GM12878 (cell line): ENCODE measurements around the gene PLEKHA6. TPM values are rescaled to one million over a fixed set of nuclear protein-coding genes. Genes with fewer than 3 reads are reported as not detected.

ENCODE experiments used
- ATF2 ChIP-seq: IDR thresholded peaks from 2 replicates; pipeline ENCODE4 v1.6.1; 2012; ENCODE audit warnings: low read length, inconsistent platforms
- CBX5 ChIP-seq: sonication (generic); IDR thresholded peaks from 2 replicates; pipeline ENCODE4 v1.6.1; 2016; ENCODE audit warnings: low read depth, moderate library complexity, mild to moderate bottlenecking, inconsistent platforms
- FOXM1 ChIP-seq: IDR thresholded peaks from 2 replicates; pipeline ENCODE4 v1.6.1; 2012; ENCODE audit warnings: low read depth, mild to moderate bottlenecking, inconsistent platforms, low read length, moderate library complexity
- KDM1A ChIP-seq: fragments of 200-600 bp; sonication (generic); IDR thresholded peaks from 2 replicates; pipeline ENCODE4 v1.6.1; 2016; ENCODE audit warnings: borderline replicate concordance
- MLLT1 ChIP-seq: fragments of 450-650 bp; IDR thresholded peaks from 2 replicates; pipeline ENCODE4 v1.6.1; 2016; ENCODE audit warnings: mild to moderate bottlenecking
- NFYB ChIP-seq: IDR thresholded peaks from 2 replicates; pipeline ENCODE4 v1.6.1; 2011; ENCODE audit warnings: low read depth, mild to moderate bottlenecking, low read length, improper control_type of control experiment, moderate library complexity; ENCODE audit not compliant: insufficient read depth
- NR2F1 ChIP-seq: fragments of 450-650 bp; conservative IDR thresholded peaks from 2 replicates; pipeline ENCODE4 v1.6.1; 2017; ENCODE audit warnings: mild to moderate bottlenecking
- NRF1 ChIP-seq: conservative IDR thresholded peaks from 2 replicates; pipeline ENCODE4 v1.6.1; 2011; ENCODE audit warnings: mild to moderate bottlenecking, low read depth, low read length, improper control_type of control experiment
- PBX3 ChIP-seq: IDR thresholded peaks from 2 replicates; pipeline ENCODE4 v1.6.1; 2011; ENCODE audit warnings: mild to moderate bottlenecking, low read depth, low read length, moderate library complexity; ENCODE audit not compliant: insufficient replicate concordance
- POLR2AphosphoS2 ChIP-seq: IDR thresholded peaks from 2 replicates; pipeline ENCODE4 v1.6.1; 2011; ENCODE audit warnings: low read depth, mild to moderate bottlenecking, low read length, improper control_type of control experiment, moderate library complexity
- RFX5 ChIP-seq: IDR thresholded peaks from 2 replicates; pipeline ENCODE4 v1.6.1; 2011; ENCODE audit warnings: low read depth, low read length, improper control_type of control experiment
- TAF1 ChIP-seq: IDR thresholded peaks from 2 replicates; pipeline ENCODE4 v1.6.1; 2011; ENCODE audit warnings: mild to moderate bottlenecking, low read depth, low read length, borderline replicate concordance
- WRNIP1 ChIP-seq: IDR thresholded peaks from 2 replicates; pipeline ENCODE4 v1.6.1; 2011; ENCODE audit warnings: low read depth, low read length, improper control_type of control experiment, borderline replicate concordance
- polyA plus RNA-seq, 11 experiments: library from polyadenylated mRNA; depleted of rRNA in 4 of 11; unstranded in 6 of 11; stranded (reverse) in 5 of 11; fragments of >200 nt; fragmentation: Nextera tagmentation in 4 of 11; fragmentation: Illumina TruSeq in 1 of 11; extraction: Ambion mirVana in 4 of 11; extraction: Trizol in 1 of 11; gene quantifications; 1 replicate in 1 of 11; 2 replicates in 10 of 11; pipeline versions ENCODE4 v1.2.1 to v1.2.3, GENCODE V29; 2011 to 2016; ENCODE audit warnings: inconsistent platforms in 2 of 11, missing spikeins in 2 of 11, low read depth in 1 of 11
- total RNA-seq, 4 experiments: library from RNA; depleted of rRNA in 3 of 4; stranded (reverse); fragments of >200 nt in 3 of 4; fragmentation: Illumina TruSeq in 1 of 4; extraction: Trizol in 1 of 4; gene quantifications; 2 replicates each; pipeline versions ENCODE4 v1.2.1 to v1.2.3, GENCODE V29; 2013 to 2021
- TF ChIP-seq, protein P1 (sequence below), 3 experiments: IDR thresholded peaks in 2 of 3; conservative IDR thresholded peaks in 1 of 3; 2 replicates each; pipeline ENCODE4 v1.5.1; 2011; ENCODE audit warnings: low read depth in 3 of 3, low read length in 3 of 3, mild to moderate bottlenecking in 3 of 3, control low read depth in 2 of 3, moderate library complexity in 2 of 3, inconsistent platforms in 1 of 3, mixed read lengths in 1 of 3; ENCODE audit not compliant: control insufficient read depth in 2 of 3, insufficient read depth in 1 of 3; ENCODE audit errors: extremely low read depth in 1 of 3

Gene PLEKHA6
- total and polyA plus RNA-seq, 10 of the 15 experiments (the other 5 are each of a cell fraction or from before 2014, with no cell fraction given), result 0.04 to 0.81 (median 0.19) TPM; not detected in 4

DNA sequence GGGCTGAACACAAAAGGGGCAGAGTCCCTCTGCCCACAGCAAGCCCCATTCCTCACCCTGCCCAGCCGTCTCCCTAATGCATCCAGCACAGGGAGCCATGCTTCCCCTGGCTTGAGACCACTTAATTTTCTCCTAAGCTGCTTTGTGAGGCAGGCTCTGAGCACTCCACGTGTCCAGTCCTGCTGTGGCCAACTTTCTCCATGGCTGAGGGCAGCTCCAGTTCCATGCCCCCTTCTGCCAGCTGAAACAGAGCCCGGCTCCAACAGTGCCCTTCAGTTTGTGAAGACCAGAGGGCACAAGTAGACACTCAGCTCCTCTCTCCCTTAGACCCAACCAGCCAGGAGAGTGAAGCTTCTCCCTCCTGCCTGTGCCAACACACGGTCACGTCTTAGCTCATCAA lies 33.8 kb downstream of the PLEKHA6 start (continued):
- TF ChIP-seq MLLT1 (no peak), TAF1 (no peak), PBX3 (no peak), FOXM1 (no peak), POLR2AphosphoS2 (no peak), WRNIP1 (no peak), KDM1A (no peak), CBX5 (no peak), NFYB (no peak), RFX5 (no peak), NRF1 (no peak), NR2F1 (no peak), ATF2 (no peak)
- TF ChIP-seq, protein P1, sequence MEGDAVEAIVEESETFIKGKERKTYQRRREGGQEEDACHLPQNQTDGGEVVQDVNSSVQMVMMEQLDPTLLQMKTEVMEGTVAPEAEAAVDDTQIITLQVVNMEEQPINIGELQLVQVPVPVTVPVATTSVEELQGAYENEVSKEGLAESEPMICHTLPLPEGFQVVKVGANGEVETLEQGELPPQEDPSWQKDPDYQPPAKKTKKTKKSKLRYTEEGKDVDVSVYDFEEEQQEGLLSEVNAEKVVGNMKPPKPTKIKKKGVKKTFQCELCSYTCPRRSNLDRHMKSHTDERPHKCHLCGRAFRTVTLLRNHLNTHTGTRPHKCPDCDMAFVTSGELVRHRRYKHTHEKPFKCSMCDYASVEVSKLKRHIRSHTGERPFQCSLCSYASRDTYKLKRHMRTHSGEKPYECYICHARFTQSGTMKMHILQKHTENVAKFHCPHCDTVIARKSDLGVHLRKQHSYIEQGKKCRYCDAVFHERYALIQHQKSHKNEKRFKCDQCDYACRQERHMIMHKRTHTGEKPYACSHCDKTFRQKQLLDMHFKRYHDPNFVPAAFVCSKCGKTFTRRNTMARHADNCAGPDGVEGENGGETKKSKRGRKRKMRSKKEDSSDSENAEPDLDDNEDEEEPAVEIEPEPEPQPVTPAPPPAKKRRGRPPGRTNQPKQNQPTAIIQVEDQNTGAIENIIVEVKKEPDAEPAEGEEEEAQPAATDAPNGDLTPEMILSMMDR (IDR thresholded peaks at IDR 0.05 in 2 of 3, conservative IDR thresholded peaks at IDR 0.05 in 1 of 3; ENCODE audit: control insufficient read depth in 2 of 3, extremely low read depth in 1 of 3, insufficient read depth in 1 of 3, low read depth in 3 of 3, low read length in 3 of 3), result no peak
